IMR-90 (cell line): ENCODE data around the gene PRSS1. TPM values are rescaled to one million over a fixed set of nuclear protein-coding genes. Genes with fewer than 3 reads are reported as not detected.
"Not testable (repeated sequence)": the region's sequence is repeated elsewhere in the genome, so short reads cannot be mapped to it uniquely, and the experiment has no call there.

Experiments
- ATAC-seq: fragments of 200-7000 bp; cut with Tn5 transposase; 2 replicates; pipeline ENCODE4 v1.9.1; 2020; ENCODE audit warnings: low read depth, mild to moderate bottlenecking, moderate library complexity
- BruUV-seq: library from RNA; stranded (reverse); fragments of 400-500 nt; replicated peaks from 2 replicates; lab custom pipeline; 2021; lab: Mats Ljungman, UMichigan
- CTCF ChIA-PET: fragments of 300-600 bp; formaldehyde crosslinking; extraction: SDS; loops from one replicate; lab custom pipeline; 2021; ENCODE audit warnings: antibody characterized with exemption; lab: Yijun Ruan, JAX
- POLR2A ChIA-PET: fragments of 300-600 bp; sonication (Branson Sonifier 250); formaldehyde crosslinking; loops from one replicate; lab custom pipeline; 2022; ENCODE audit warnings: antibody characterized with exemption; ENCODE audit not compliant: unreplicated experiment; lab: Charles Lee
- DNase-seq: peaks from one replicate; pipeline ENCODE4 v3.0.0; 2013
- H2AFZ ChIP-seq: replicated peaks from 2 replicates; pipeline ENCODE3; 2013; ENCODE audit warnings: low read length, mild to moderate bottlenecking; ENCODE audit not compliant: poor library complexity
- H2AK5ac ChIP-seq: 2 replicates; pipeline ENCODE4 v1.6.1; 2013; ENCODE audit warnings: low read depth, low read length, inconsistent platforms
- H2AK9ac ChIP-seq: replicated peaks from 2 replicates; pipeline ENCODE3; 2013; ENCODE audit warnings: mild to moderate bottlenecking, low read depth, low read length, moderate library complexity; ENCODE audit not compliant: poor library complexity
- H2BK120ac ChIP-seq: 2 replicates; pipeline ENCODE4 v1.6.1; 2013; ENCODE audit warnings: low read depth, low read length, inconsistent platforms
- H2BK15ac ChIP-seq: 3 replicates; pipeline ENCODE4 v1.6.1; 2013; ENCODE audit warnings: low read depth, low read length, inconsistent platforms
- H2BK20ac ChIP-seq: 2 replicates; pipeline ENCODE4 v1.6.1; 2013; ENCODE audit warnings: low read depth, mild to moderate bottlenecking, inconsistent platforms, low read length, moderate library complexity
- H2BK5ac ChIP-seq: 2 replicates; pipeline ENCODE4 v1.6.1; 2013; ENCODE audit warnings: mild to moderate bottlenecking, low read depth, low read length, inconsistent platforms; ENCODE audit not compliant: poor library complexity, severe bottlenecking
- H3K14ac ChIP-seq: replicated peaks from 2 replicates; pipeline ENCODE4 v1.6.1; 2013; ENCODE audit warnings: low read depth, low read length, inconsistent platforms
- H3K18ac ChIP-seq: 2 replicates; pipeline ENCODE4 v1.6.1; 2013; ENCODE audit warnings: low read depth, low read length, control low read depth
- H3K23ac ChIP-seq: 2 replicates; pipeline ENCODE4 v1.6.1; 2013; ENCODE audit warnings: low read depth, low read length, inconsistent platforms
- H3K27ac ChIP-seq: 2 replicates; pipeline ENCODE4 v1.5.1; 2013; ENCODE audit warnings: mild to moderate bottlenecking, control low read depth, low read length; ENCODE audit not compliant: insufficient read depth
- H3K27me3 ChIP-seq: 2 replicates; pipeline ENCODE4 v1.6.1; 2013; ENCODE audit warnings: low read length; ENCODE audit not compliant: control insufficient read depth, insufficient read depth
- H3K36me3 ChIP-seq: 2 replicates; pipeline ENCODE4 v1.6.1; 2013; ENCODE audit warnings: low read length, mixed read lengths; ENCODE audit not compliant: control insufficient read depth, insufficient read depth
- H3K4ac ChIP-seq: 2 replicates; pipeline ENCODE4 v1.6.1; 2013; ENCODE audit warnings: low read depth, low read length, inconsistent platforms
- H3K4me1 ChIP-seq: 2 replicates; pipeline ENCODE4 v1.6.1; 2013; ENCODE audit warnings: low read length, mixed read lengths; ENCODE audit not compliant: control insufficient read depth, insufficient read depth
- H3K4me2 ChIP-seq: 2 replicates; pipeline ENCODE4 v1.6.1; 2013; ENCODE audit warnings: low read depth, mild to moderate bottlenecking, control low read depth, low read length, moderate library complexity
- H3K4me3 ChIP-seq: 2 replicates; pipeline ENCODE4 v1.5.1; 2013; ENCODE audit warnings: low read depth, mild to moderate bottlenecking, control low read depth, low read length, moderate library complexity; ENCODE audit not compliant: insufficient read depth
- H3K56ac ChIP-seq: 2 replicates; pipeline ENCODE4 v1.6.1; 2013; ENCODE audit warnings: low read length, inconsistent platforms; ENCODE audit not compliant: insufficient read depth; ENCODE audit errors: extremely low read depth
- H3K79me1 ChIP-seq, 2 experiments: 2 replicates each; pipeline ENCODE4 v1.6.1; 2013; ENCODE audit warnings: low read length in 2 of 2, inconsistent platforms in 1 of 2, low read depth in 1 of 2
- H3K9ac ChIP-seq: 2 replicates; pipeline ENCODE4 v1.6.1; 2013; ENCODE audit warnings: low read depth, low read length, control low read depth
- H3K9me1 ChIP-seq: 2 replicates; pipeline ENCODE4 v1.6.1; 2013; ENCODE audit warnings: low read length, inconsistent platforms; ENCODE audit not compliant: insufficient read depth
- H3K9me3 ChIP-seq: 2 replicates; pipeline ENCODE4 v1.6.1; 2013; ENCODE audit warnings: low read length; ENCODE audit not compliant: control insufficient read depth, insufficient read depth
- H4K20me1 ChIP-seq: 2 replicates; pipeline ENCODE4 v1.6.1; 2013; ENCODE audit warnings: low read length, inconsistent platforms; ENCODE audit not compliant: insufficient read depth
- H4K5ac ChIP-seq: 2 replicates; pipeline ENCODE4 v1.6.1; 2013; ENCODE audit warnings: mild to moderate bottlenecking, low read depth, low read length, control low read depth
- H4K8ac ChIP-seq, 2 experiments: 2 replicates each; pipeline ENCODE4 v1.6.1; 2013; ENCODE audit warnings: low read depth in 2 of 2, low read length in 2 of 2, control low read depth in 1 of 2, inconsistent platforms in 1 of 2
- H4K91ac ChIP-seq: 2 replicates; pipeline ENCODE4 v1.6.1; 2013; ENCODE audit warnings: low read depth, low read length, inconsistent platforms; ENCODE audit not compliant: insufficient read depth
- WGBS, 2 experiments: methylation state at CpG; one replicate each; pipeline versions ENCODE4 v1.1.5 to v1.1.7; 2013; ENCODE audit warnings: missing lambda C conversion rate in 2 of 2; ENCODE audit not compliant: insufficient read length in 1 of 2; ENCODE audit errors: extremely low coverage in 2 of 2; 5-methylcytosine and 5-hydroxymethylcytosine counted together
- dilution Hi-C: fragments of 300-500 bp; cut with HindIII; formaldehyde crosslinking; loops from one replicate; pipeline ENCODE4 v1.14.3; 2018; ENCODE audit warnings: low sequenced_read_pairs; ENCODE audit not compliant: unreplicated experiment
- in situ Hi-C: fragments of 300-500 bp; cut with MboI; formaldehyde crosslinking; loops from 3 replicates; pipeline ENCODE4 v1.14.3; 2019; ENCODE audit warnings: low sequenced_read_pairs, inconsistent platforms, mixed read lengths
- intact Hi-C: fragments of 100-400 bp; cut with micrococcal nuclease; formaldehyde crosslinking; loops from 2 replicates; pipeline ENCODE4 v1.10.0; 2022
- polyA plus RNA-seq, 3 experiments: library from polyadenylated mRNA; depleted of rRNA; stranded (reverse); fragments of >200 nt; gene quantifications; 2 replicates each; pipeline ENCODE4 v1.2.3, GENCODE V29; 2012; ENCODE audit warnings: low replicate concordance in 1 of 3
- total RNA-seq: library from RNA; depleted of rRNA; stranded (reverse); fragments of >200 nt; gene quantifications from 2 replicates; pipeline ENCODE4 v1.2.3, GENCODE V29; 2012

Gene PRSS1
- total and polyA plus RNA-seq, 2 of the 4 experiments (the other 2 are of a cell fraction): not detected

- ATAC-seq, H3K9me3 ChIP-seq, H3K27ac ChIP-seq, H3K4me3 ChIP-seq, H3K4ac ChIP-seq, H3K9ac ChIP-seq, H2BK5ac ChIP-seq, H3K27me3 ChIP-seq, H3K9me1 ChIP-seq, H3K4me1 ChIP-seq, BruUV-seq, H3K18ac ChIP-seq, H3K36me3 ChIP-seq, H4K5ac ChIP-seq, H4K20me1 ChIP-seq, H4K91ac ChIP-seq, H3K14ac ChIP-seq, H3K23ac ChIP-seq, CTCF ChIA-PET, H2AFZ ChIP-seq, POLR2A ChIA-PET, H2BK20ac ChIP-seq, H2BK120ac ChIP-seq, intact Hi-C loops, H3K56ac ChIP-seq, in situ Hi-C loops, H2BK15ac ChIP-seq, H2AK9ac ChIP-seq, H2AK5ac ChIP-seq, dilution Hi-C loops, H3K79me1 ChIP-seq, H4K8ac ChIP-seq, DNase-seq, H3K4me2 ChIP-seq: not testable (repeated sequence)
- 20% methylated on average over 1 of the region's 3 CpGs; no CpG with 5 or more reads in 1 of the 2 experiments for WGBS, 2 experiments
Measured at GRCh38 chr7:142768885-142769284, 19.6 kb downstream of the PRSS1 start.
